Measurements from ENCODE around the gene GRPR.
"Not testable (repeated sequence)": the region's sequence is repeated elsewhere in the genome, so short reads cannot be mapped to it uniquely, and the experiment has no call there.

GRPR gene

GRCh38 chrX:16177260-16177659 lies 53.9 kb downstream of the GRPR start:
- no peak for DNase-seq (ENCODE audit: low spot score)

GRCh38 chrX:16183843-16184242 lies 60.5 kb downstream of the GRPR start:
- DNase-seq (ENCODE audit: low spot score) = not testable (repeated sequence)

- peak; percentile 73 for DNase-seq (ENCODE audit: low spot score)
Observed at GRCh38 chrX:16185725-16186136, 62.4 kb downstream of the GRPR start.

GRCh38 chrX:16186380-16187007 lies 63.1 kb downstream of the GRPR start:
- no peak for DNase-seq (ENCODE audit: low spot score)

- DNase-seq (ENCODE audit: low spot score) = no peak
Observed at GRCh38 chrX:16187024-16187760, 63.8 kb downstream of the GRPR start.

GRCh38 chrX:16188687-16189086 lies 65.3 kb downstream of the GRPR start:
- no peak for DNase-seq (ENCODE audit: low spot score)

- DNase-seq (ENCODE audit: low spot score) = no peak
Observed at GRCh38 chrX:16191605-16192004, 68.2 kb downstream of the GRPR start.

- no peak for DNase-seq (ENCODE audit: low spot score)
Observed at GRCh38 chrX:16196829-16197228, 73.5 kb downstream of the GRPR start.

GRCh38 chrX:16199343-16199742 lies 76.0 kb downstream of the GRPR start:
- DNase-seq (ENCODE audit: low spot score) = no peak

- DNase-seq (ENCODE audit: low spot score) = no peak
Observed at GRCh38 chrX:16202943-16203342, 79.6 kb downstream of the GRPR start.
